Skeletal muscle satellite cell (primary cell): ENCODE measurements around the gene PSMB9.

Experiments used
- H3K27me3 ChIP-seq: 2 replicates; pipeline ENCODE4 v1.7.0; 2013; ENCODE audit warnings: low read length; ENCODE audit not compliant: control insufficient read depth, insufficient read depth
- H3K36me3 ChIP-seq: 2 replicates; pipeline ENCODE4 v1.7.0; 2013; ENCODE audit warnings: mild to moderate bottlenecking, control low read depth, low read length; ENCODE audit not compliant: insufficient read depth
- H3K4me1 ChIP-seq: 2 replicates; pipeline ENCODE4 v1.7.0; 2013; ENCODE audit warnings: low read length; ENCODE audit not compliant: control insufficient read depth, insufficient read depth
- H3K4me2 ChIP-seq: 2 replicates; pipeline ENCODE4 v1.7.0; 2013; ENCODE audit warnings: mild to moderate bottlenecking, low read length
- H3K4me3 ChIP-seq: 2 replicates; pipeline ENCODE4 v1.7.0; 2013; ENCODE audit warnings: low read length
- H3K9ac ChIP-seq: 2 replicates; pipeline ENCODE4 v1.7.0; 2013; ENCODE audit warnings: mild to moderate bottlenecking, low read depth, low read length, moderate library complexity
- H3K9me3 ChIP-seq: replicated peaks from 2 replicates; pipeline ENCODE4 v1.7.0; 2013; ENCODE audit warnings: mild to moderate bottlenecking, control low read depth, low read length

Gene PSMB9

GRCh38 chr6:32840604-32841246, 13.3 kb upstream of the PSMB9 start:
- no peaks in the 10 kb centered on the region for H3K36me3 ChIP-seq
- H3K9me3 ChIP-seq, result no peaks in the 10 kb centered on the region
- H3K9ac ChIP-seq, result no peak overlapping the region
- H3K4me2 ChIP-seq, result no peak overlapping the region
- H3K27me3 ChIP-seq, result no peaks in the 10 kb centered on the region
- no peak overlapping the region for H3K4me3 ChIP-seq
- peaks cover 9% of the 10 kb centered on the region for H3K4me1 ChIP-seq

DNA sequence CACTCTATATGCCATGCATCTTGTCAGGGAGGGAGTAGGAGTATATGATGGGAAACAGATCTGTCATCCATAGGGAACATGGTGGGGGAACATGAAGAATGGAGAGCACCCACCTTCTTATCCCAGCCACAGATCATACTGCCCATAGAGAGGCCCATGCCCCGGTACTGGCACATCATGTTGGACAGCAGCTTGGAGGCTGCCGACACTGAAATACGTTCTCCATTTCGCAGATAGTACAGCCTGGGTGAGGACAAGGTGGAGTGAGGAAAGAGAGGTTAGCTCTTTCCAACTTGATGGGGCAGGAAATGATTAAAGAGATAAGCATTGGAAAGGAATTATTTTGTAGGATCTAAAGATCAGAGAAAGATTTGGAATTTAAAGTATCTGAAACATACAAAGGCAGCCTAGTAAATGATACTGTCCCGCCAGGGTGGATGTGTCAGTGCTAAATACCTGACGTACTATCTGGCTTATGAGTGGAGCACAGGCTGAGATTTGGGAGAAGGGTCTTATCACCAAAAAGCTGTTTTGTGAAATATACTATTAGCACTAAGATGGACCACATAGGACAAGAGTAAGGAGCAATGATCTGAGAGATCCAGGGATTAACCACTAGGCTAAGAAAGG, 11.9 kb upstream of the PSMB9 start:
- H3K27me3 ChIP-seq, result no peaks in the 10 kb centered on the region
- H3K4me3 ChIP-seq, result no peak overlapping the region
- H3K9me3 ChIP-seq, result no peaks in the 10 kb centered on the region
- H3K4me1 ChIP-seq, result peaks cover 9% of the 10 kb centered on the region
- H3K36me3 ChIP-seq, result peaks cover 4% of the 10 kb centered on the region
- no peak overlapping the region for H3K9ac ChIP-seq
- no peak overlapping the region for H3K4me2 ChIP-seq

GRCh38 chr6:32842690-32843089, 11.3 kb upstream of the PSMB9 start:
- H3K4me2 ChIP-seq, result peak overlapping the region; percentile 94
- H3K9me3 ChIP-seq, result no peaks in the 10 kb centered on the region
- no peak overlapping the region for H3K4me3 ChIP-seq
- no peaks in the 10 kb centered on the region for H3K27me3 ChIP-seq
- peaks cover 4% of the 10 kb centered on the region for H3K36me3 ChIP-seq
- H3K9ac ChIP-seq, result no peak overlapping the region
- H3K4me1 ChIP-seq, result peaks cover 6% of the 10 kb centered on the region

DNA sequence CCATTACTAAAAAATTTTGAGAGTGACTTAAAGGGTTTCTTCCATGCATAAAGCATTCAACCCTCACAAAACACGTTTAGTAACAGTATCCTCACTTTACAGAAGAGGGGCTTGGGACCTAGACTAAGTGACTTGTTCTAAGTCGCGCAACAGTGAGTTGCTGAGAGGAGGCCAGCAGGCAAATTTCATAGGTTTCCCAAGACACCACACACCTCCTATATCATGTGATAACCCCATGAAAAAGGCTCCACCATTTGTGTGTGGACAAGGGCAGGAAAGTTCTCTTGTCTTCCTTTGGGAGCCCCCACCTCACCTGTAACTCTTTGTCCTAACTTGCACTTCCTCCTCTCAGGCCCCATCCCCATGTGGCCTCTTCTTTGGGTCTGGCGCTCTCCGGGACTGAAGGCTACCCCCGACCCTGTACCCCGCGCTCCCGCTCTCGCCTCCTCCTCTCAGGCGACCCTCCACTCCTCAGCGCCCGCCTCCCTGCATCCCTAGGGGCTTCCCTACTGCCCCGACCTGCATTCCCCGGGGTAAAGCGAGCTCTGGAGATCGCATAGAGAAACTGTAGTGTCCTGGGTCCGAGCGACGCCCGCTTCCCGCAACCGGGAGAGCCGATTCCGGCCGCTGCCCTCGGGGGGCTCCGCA, 10.5 kb upstream of the PSMB9 start:
- Histone ChIP-seq H3K9me3 (no peaks in the 10 kb centered on the region), H3K36me3 (peaks cover 8% of the 10 kb centered on the region), H3K4me1 (peaks cover 2% of the 10 kb centered on the region), H3K9ac (peak overlapping the region; percentile 87), H3K4me2 (peak overlapping the region; percentile 94), H3K27me3 (no peaks in the 10 kb centered on the region), H3K4me3 (peak overlapping the region; percentile 93)

- Histone ChIP-seq H3K4me3 (peak within 1 kb of the TSS; percentile 93), H3K4me1 (peaks cover 2% of the 10 kb centered on the region), H3K4me2 (peak within 1 kb of the TSS; percentile 94), H3K36me3 (peaks cover 13% of the 10 kb centered on the region), H3K9ac (peak within 1 kb of the TSS; percentile 87), H3K27me3 (no peaks in the 10 kb centered on the region), H3K9me3 (no peaks in the 10 kb centered on the region)
Observed at GRCh38 chr6:32843979-32844838, 9.8 kb upstream of the PSMB9 start, which contains the start of gene PSMB8. Gene PSMB8 (minus strand): TSS chr6:32844047. CDS start chr6:32843996, 51 bp downstream.

DNA sequence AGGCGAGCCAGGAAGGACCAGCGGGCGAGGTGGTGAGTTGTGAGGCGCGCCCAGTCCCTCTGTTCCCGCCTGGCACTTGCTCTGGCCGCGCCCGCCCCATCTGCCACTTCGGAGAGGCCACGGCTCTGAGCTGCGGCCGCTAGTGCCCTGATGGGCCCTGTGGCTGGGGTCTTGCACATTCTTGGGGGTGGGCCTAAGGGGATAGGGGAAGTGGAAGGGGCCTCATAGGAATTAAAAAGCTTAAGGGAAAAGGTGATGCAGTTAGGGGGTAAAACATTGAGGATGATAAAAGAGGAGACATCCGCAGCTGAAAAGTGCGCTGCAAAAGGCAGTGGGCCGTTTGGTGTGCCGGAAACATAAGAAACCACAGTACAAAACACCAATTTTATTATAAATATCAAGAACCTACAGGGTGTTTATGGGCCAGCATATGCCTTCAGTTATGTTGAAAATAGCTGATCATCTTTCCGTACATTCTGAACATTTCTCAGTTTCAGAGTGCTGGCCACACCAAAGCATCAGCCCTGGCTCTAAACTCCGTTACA, 9.1 kb upstream of the PSMB9 start:
- Histone ChIP-seq H3K4me3 (peak overlapping the region; percentile 93), H3K4me1 (peaks cover 2% of the 10 kb centered on the region), H3K4me2 (peak overlapping the region; percentile 94), H3K27me3 (no peaks in the 10 kb centered on the region), H3K9me3 (no peaks in the 10 kb centered on the region), H3K9ac (peak overlapping the region; percentile 87), H3K36me3 (peaks cover 13% of the 10 kb centered on the region)

- H3K9ac ChIP-seq, result no peak overlapping the region
- no peaks in the 10 kb centered on the region for H3K27me3 ChIP-seq
- H3K9me3 ChIP-seq, result no peaks in the 10 kb centered on the region
- H3K4me3 ChIP-seq, result no peak overlapping the region
- peaks cover 2% of the 10 kb centered on the region for H3K4me1 ChIP-seq
- no peak overlapping the region for H3K4me2 ChIP-seq
- H3K36me3 ChIP-seq, result peaks cover 17% of the 10 kb centered on the region
Observed at GRCh38 chr6:32845384-32845884, 8.6 kb upstream of the PSMB9 start.

- Histone ChIP-seq H3K9me3 (no peaks in the 10 kb centered on the region), H3K4me3 (no peak overlapping the region), H3K4me2 (no peak overlapping the region), H3K9ac (no peak overlapping the region), H3K27me3 (no peaks in the 10 kb centered on the region), H3K4me1 (peaks cover 4% of the 10 kb centered on the region), H3K36me3 (peaks cover 22% of the 10 kb centered on the region)
Observed at GRCh38 chr6:32847004-32847403, 7.0 kb upstream of the PSMB9 start.

DNA sequence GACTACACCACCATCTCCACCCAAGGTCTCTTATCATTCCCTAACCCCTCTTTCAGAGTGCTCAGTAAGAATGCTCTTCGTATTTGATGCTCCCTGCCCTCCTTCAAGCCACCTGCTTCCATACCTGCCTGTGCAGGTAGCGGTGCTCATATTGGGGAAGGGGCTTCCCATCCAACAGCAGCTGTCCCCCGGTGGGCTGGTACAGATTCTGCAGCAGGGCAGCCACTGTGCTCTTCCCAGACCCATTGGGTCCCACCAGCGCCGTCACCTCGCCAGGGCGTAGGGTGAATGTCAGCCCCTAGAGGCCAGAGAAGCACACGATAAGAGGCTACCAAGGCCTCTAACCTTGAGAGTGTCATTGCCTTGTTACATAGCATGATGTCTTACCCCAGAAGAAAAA, 6.2 kb upstream of the PSMB9 start:
- Histone ChIP-seq H3K36me3 (peaks cover 22% of the 10 kb centered on the region), H3K27me3 (no peaks in the 10 kb centered on the region), H3K4me3 (no peak overlapping the region), H3K4me2 (no peak overlapping the region), H3K4me1 (peaks cover 12% of the 10 kb centered on the region), H3K9ac (no peak overlapping the region), H3K9me3 (no peaks in the 10 kb centered on the region)

DNA sequence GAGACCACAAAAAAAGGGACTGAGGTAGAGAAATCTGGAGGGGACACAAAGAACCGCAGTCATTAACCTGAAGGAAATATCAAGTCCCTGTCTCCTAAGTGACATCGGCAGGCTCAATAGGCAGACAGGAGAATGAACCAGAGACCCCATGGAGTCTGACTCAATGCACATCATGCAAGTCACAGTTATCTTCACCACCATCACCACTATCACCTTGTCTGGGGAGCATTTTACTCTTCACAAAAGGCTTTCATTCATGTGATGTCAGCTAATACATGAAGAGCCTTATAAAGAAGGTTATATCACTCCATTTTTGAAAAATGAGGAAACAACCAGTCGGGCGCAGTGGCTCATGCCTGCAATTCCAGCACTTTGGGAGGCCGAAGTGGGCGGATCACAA, 4.9 kb upstream of the PSMB9 start:
- no peaks in the 10 kb centered on the region for H3K9me3 ChIP-seq
- no peaks in the 10 kb centered on the region for H3K27me3 ChIP-seq
- H3K4me3 ChIP-seq, result no peak overlapping the region
- H3K4me1 ChIP-seq, result peaks cover 12% of the 10 kb centered on the region
- H3K36me3 ChIP-seq, result peaks cover 22% of the 10 kb centered on the region
- no peak overlapping the region for H3K4me2 ChIP-seq
- no peak overlapping the region for H3K9ac ChIP-seq

- H3K9me3 ChIP-seq, result no peaks in the 10 kb centered on the region
- H3K27me3 ChIP-seq, result peaks cover 9% of the 10 kb centered on the region
- peaks cover 15% of the 10 kb centered on the region for H3K4me1 ChIP-seq
- no peak overlapping the region for H3K4me2 ChIP-seq
- H3K9ac ChIP-seq, result no peak overlapping the region
- H3K4me3 ChIP-seq, result no peak overlapping the region
- peaks cover 22% of the 10 kb centered on the region for H3K36me3 ChIP-seq
Observed at GRCh38 chr6:32851025-32851424, 3.0 kb upstream of the PSMB9 start.
